ENCODE results near the gene NAT16.

NAT16 gene

DNA sequence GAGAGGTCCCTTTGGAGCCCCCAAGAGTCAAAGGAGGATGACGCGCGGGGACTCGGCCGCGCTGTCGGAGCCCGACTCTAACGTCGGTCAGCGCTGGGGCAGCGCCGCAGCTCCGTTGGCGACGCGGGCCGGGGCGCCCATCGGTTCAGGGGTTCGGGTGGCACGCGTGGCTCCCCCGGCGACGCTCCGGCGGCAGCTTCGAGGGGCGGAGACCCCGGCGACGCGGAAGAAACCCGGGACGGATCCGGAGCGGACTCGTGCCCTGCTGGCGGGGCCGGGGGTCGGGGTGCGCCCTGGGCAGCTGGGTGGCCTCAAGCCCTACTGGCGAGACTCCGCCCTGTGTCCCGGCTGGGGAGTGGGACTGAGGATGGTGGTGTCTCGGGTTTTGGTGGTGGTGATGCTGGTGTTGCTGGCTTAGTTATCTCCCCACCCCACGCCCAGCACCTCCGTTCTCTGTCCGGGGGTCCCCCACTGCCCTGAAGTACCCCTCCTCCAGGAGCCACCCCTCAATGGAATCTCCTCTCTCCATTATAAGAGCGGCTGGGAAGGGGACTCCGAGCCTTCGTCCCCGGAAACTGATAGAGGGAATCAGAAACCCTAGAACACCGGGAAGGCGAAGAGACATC, at the start of gene NAT16:
Gene NAT16 (minus strand): TSS at position 164 of the 626 bp plus-strand sequence. CDS start 5,486 bp downstream, outside the sequence.
- TF ChIP-seq, protein P1, sequence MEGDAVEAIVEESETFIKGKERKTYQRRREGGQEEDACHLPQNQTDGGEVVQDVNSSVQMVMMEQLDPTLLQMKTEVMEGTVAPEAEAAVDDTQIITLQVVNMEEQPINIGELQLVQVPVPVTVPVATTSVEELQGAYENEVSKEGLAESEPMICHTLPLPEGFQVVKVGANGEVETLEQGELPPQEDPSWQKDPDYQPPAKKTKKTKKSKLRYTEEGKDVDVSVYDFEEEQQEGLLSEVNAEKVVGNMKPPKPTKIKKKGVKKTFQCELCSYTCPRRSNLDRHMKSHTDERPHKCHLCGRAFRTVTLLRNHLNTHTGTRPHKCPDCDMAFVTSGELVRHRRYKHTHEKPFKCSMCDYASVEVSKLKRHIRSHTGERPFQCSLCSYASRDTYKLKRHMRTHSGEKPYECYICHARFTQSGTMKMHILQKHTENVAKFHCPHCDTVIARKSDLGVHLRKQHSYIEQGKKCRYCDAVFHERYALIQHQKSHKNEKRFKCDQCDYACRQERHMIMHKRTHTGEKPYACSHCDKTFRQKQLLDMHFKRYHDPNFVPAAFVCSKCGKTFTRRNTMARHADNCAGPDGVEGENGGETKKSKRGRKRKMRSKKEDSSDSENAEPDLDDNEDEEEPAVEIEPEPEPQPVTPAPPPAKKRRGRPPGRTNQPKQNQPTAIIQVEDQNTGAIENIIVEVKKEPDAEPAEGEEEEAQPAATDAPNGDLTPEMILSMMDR (IDR thresholded peaks at IDR 0.05; ENCODE audit: extremely low read depth, missing control alignments), result no peak
- DNase-seq (ENCODE audit: low spot score), result no peak

DNA sequence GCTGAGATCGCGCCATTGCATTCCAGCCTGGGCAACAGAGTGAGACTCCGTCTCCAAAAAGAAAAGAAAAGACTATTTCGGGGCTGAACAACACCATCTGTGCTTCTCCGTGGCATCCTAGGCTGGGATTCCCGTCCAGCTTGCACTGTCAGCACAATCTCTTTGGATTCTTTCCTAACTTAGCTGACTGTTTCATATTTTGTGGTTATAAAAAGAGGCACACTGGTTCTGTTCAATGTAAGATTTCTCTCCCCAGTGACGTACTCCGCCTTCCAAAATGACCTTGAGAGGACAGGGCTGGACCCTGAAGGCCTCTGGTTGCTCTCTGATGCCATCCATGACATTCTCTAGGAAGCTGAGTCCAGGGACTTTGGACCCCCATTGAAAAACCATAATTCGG, 46.6 kb upstream of the NAT16 start:
- TF ChIP-seq, protein P1 (IDR thresholded peaks at IDR 0.05; ENCODE audit: extremely low read depth, missing control alignments), result no peak
- DNase-seq (ENCODE audit: low spot score), result no peak

DNA sequence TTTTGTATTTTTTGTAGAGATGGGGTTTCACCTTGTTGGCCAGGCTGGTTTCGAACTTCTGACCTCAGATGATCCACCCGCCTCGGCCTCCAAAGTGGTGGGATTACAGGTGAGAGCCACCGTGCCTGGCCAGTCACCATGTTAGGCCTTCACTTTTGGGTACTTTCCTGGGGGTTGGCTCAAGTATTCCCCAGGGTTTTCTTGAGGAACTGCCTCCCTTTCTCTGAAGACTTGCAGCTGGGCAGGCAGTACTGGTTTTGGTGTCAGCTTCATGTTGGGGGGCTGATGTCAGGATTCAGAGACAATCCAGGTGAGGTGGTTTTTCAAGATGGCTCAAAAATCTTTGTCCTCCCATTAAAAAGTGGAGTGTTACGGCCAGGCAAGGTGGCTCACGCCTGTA, 45.6 kb upstream of the NAT16 start:
- TF ChIP-seq, protein P1 (IDR thresholded peaks at IDR 0.05; ENCODE audit: extremely low read depth, missing control alignments), result no peak
- no peak for DNase-seq (ENCODE audit: low spot score)

DNA sequence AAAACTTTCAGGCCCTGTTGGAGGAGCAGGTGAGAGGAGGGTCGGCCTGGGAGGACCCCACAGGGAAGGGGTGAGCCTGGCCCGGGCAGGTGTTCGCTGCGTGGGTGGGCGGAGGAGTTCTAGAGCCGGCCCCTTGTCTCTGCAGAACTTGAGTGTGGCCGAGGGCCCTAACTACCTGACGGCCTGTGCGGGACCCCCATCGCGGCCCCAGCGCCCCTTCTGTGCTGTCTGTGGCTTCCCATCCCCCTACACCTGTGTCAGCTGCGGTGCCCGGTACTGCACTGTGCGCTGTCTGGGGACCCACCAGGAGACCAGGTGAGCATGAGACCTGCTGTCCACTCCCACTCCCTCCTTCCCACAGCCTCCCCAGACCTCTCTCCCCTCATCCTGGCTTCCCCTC, 43.4 kb upstream of the NAT16 start:
- TF ChIP-seq, protein P1 (IDR thresholded peaks at IDR 0.05; ENCODE audit: extremely low read depth, missing control alignments), result no peak

DNA sequence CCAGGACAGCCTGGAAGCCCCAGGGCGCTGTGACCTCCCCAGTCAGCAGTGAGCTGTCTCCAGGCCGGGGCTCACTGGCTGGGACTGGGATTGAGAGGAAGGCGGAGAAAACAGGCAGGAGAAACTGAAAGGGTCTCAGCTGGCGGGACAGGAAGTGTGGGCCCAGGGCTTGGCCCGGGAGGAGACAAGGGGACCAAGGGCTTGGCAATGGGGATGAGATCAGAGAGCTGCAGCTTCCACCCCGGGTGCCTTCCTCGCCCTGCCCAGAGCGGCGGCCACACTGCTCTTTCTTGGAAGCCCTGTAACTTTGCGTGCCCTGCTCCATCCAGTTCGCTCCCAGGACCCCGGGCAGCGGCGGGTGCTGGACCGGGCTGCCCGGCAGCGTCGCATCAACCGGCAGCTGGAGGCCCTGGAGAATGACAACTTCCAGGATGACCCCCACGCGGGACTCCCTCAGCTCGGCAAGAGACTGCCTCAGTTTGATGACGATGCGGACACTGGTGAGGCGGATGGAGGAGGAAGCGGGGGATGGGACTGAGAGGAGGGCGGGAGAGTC, 42.3 kb upstream of the NAT16 start:
- no peak for DNase-seq (ENCODE audit: low spot score)
- TF ChIP-seq, protein P1 (IDR thresholded peaks at IDR 0.05; ENCODE audit: extremely low read depth, missing control alignments), result no peak

More for the DNA sequence above, 43.4 kb upstream of the NAT16 start:
- DNase-seq (ENCODE audit: low spot score), result no peak

DNA sequence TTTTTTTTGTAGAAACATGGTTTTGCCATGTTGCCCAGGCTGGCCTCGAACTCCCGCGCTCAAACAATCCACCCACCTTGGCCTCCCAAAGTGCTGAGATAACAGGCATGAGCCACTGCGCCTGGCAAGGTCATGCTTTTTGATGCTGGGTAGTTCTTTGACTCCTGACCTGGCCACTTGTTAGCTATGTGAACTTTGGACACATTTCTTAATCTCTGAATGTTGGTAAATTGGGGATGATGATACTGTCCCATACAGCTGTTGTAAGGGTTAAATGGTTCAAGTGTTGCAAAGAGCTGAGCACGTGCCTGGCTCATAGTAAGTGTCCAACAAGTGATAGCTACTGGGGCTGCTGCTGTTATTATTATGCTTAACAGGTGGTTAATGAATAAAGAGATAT, 40.2 kb upstream of the NAT16 start:
- DNase-seq (ENCODE audit: low spot score), result no peak
- TF ChIP-seq, protein P1 (IDR thresholded peaks at IDR 0.05; ENCODE audit: extremely low read depth, missing control alignments), result no peak

DNA sequence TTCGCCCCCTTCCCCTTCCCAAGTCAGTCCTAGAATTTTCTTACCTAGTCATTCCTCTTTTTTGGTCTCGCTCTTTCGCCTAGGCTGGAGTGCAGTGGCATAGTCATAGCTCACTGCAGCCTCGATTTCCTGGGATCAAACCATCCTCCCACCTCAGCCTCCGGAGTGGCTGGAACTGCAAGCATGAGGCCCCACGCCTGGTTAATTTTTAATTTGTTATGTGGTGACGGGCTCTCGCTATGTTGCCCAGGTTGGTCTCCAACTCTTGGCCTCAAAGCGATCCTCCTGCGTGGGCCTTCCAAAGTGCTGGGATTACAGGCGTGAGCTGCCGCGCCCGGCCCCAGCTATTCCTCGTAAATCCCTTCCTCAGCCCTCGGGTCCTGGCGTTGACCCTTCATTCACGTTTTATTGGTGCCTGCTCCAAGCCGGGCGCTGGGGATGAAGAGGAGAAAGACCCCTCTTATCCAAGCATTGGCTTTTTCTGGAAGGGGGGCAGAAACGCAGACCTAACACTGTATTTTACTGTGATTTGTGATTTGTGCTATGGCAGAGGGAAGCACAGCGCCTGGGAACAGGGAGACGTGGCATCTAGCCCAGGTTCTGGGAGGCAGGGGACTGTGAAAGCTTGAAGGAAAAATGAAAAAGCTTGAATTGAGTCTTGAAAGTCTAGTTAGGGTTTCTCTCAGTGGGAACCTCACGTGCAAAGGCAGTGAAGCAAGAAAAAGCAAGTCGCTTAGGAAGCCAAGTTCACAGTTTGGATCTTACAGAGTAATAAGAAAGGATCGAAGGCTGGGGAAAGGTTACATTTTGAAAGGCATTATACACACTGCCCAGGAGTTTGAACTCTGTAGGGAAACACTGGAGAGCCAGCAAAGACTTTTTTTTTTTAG, 38.4 kb upstream of the NAT16 start:
- no peak for DNase-seq (ENCODE audit: low spot score)
- TF ChIP-seq, protein P1 (IDR thresholded peaks at IDR 0.05; ENCODE audit: extremely low read depth, missing control alignments), result no peak
